Measurements from ENCODE around the gene ITPR2.
"Not testable (repeated sequence)": the region's sequence is repeated elsewhere in the genome, so short reads cannot be mapped to it uniquely, and the experiment has no call there.

ITPR2 gene

GRCh38 chr12:26339976-26340375 lies 493.0 kb downstream of the ITPR2 start:
- DNase-seq (ENCODE audit: low read depth): no peak

- DNase-seq (ENCODE audit: low read depth): no peak
These were observed 494.1 kb downstream of the ITPR2 start for GRCh38 chr12:26338586-26339572.

DNA sequence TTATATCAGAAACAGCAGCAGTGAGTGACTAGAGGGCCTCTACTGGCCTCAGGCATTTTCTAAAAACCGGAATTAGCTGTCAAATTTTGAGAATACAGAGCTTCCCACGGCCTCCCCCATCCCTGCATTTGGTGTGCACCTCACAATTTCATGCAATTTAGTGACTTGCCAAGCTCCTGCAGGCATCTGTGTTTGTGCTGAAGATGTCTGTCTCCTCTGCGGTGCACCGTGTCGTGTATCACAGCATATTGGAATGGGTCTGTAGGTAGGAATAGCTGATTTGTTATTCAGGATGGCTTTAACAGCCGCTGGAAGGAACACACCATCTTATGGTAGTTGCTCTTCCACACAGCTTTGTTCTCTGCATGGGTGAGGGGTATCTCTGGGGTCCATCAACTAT lies 497.3 kb downstream of the ITPR2 start:
- no peak for DNase-seq (ENCODE audit: low read depth)

DNA sequence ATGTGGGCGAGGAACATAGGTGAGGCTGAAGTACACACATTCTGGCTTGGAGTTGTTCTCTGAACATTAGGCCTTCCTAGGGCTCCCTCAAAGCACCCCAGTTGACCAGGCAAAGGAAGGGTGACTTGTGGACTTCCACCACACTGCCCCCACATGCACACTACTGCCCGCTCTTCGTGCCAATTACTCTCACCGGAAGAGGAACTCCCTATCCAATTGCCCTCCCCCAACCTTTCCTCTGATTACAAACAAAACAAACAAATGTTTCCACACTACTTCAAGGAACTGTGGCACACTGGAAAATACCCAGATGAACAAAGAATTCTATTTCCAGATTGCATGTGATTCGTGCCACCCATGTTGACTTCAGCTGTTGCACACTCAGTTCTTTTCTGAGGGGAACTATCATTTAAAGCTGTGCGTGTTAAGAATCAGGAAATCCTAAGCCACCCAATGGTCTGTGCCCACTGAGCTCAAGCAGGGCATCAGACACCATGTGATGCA lies 498.3 kb downstream of the ITPR2 start:
- DNase-seq (ENCODE audit: low read depth): no peak

DNA sequence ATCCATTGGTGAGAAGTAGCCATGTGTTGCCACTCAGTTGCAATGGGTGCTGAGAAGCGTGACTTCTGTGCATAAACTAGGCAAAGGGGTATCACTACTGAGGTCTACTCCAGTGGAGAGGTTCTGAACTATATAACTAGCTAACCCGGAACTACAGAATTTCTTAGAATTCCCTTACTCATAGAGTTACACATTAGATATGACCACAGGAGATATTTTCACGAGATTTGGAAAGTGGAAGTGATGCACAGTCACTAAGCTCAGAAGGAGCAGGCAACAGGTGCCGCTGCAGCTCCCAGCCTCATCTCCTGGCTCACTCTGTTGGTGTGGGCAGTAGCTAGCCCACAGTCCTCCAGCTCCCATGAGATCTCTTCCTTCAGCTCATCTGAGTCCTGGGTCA lies 501.0 kb downstream of the ITPR2 start:
- no peak for DNase-seq (ENCODE audit: low read depth)

GRCh38 chr12:26331136-26331535 lies 501.9 kb downstream of the ITPR2 start:
- DNase-seq (ENCODE audit: low read depth): no peak

GRCh38 chr12:26327975-26328644 lies 504.9 kb downstream of the ITPR2 start:
- no peak for DNase-seq (ENCODE audit: low read depth)

- DNase-seq (ENCODE audit: low read depth): no peak
These were observed 509.3 kb downstream of the ITPR2 start for GRCh38 chr12:26323673-26324072.

GRCh38 chr12:26319511-26319910 lies 513.5 kb downstream of the ITPR2 start:
- no peak for DNase-seq (ENCODE audit: low read depth)

- DNase-seq (ENCODE audit: low read depth): no peak
These were observed 514.3 kb downstream of the ITPR2 start for GRCh38 chr12:26318661-26319068.

GRCh38 chr12:26317942-26318575 lies 514.9 kb downstream of the ITPR2 start:
- no peak for DNase-seq (ENCODE audit: low read depth)

DNA sequence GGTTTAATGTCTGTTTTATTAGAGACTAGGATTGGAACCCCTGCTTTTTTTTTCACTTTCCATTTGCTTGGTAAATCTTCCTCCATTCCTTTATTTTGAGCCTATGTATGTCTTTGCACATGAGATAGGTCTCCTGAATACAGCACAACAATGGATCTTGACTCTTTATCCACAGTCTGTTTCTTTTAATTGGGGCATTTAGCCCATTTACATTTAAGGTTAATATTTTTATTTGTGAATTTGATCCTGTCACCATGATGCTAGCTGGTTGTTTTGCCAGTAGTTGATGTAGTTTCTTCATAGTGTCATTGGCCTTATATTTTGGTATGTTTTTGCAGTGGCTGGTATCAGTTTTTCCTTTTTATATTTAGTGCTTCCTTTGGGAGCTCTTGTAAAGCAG lies 518.9 kb downstream of the ITPR2 start:
- not testable (repeated sequence) for DNase-seq (ENCODE audit: low read depth)

GRCh38 chr12:26310489-26310888 lies 522.5 kb downstream of the ITPR2 start:
- DNase-seq (ENCODE audit: low read depth): not testable (repeated sequence)

DNA sequence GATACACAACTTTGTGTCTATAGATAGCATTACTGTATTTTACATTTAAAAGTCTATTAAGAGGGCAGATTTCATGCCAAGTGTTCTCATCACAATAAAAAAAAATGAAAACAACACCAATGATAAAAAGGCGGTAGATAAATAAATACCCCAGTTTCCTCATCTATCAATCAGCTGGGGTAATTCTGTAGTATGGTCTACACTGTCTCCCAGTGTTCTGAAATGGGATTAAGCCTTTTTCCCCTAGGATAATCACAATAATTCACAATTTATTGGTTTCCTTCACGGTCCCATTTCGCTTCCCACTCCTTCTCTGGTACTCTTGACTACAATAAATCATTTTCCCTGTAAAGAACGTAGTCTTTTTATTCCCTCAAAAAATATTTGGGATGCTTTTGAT lies 523.4 kb downstream of the ITPR2 start:
- no peak for DNase-seq (ENCODE audit: low read depth)

- no peak for DNase-seq (ENCODE audit: low read depth)
These were observed 528.7 kb downstream of the ITPR2 start for GRCh38 chr12:26304273-26304672.

DNA sequence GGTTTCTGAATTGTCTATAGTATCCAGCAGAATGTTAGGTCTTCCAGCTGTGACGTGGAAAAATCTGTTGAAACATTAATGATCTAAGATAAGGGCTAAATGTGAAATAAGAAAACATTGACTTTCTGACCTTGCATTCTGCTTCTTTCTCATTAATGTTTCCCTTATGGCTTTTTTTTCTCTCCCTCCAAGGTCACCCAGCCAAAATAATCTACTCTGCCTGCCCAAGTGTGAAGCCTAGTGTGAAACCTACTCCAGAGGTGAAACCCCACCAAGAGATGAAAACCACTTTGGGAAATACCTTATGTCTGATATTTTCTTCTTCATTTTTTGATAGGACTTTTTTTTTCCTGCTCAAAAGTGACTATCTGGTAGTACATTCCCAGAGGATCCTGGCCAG lies 529.6 kb downstream of the ITPR2 start:
- no peak for DNase-seq (ENCODE audit: low read depth)

DNA sequence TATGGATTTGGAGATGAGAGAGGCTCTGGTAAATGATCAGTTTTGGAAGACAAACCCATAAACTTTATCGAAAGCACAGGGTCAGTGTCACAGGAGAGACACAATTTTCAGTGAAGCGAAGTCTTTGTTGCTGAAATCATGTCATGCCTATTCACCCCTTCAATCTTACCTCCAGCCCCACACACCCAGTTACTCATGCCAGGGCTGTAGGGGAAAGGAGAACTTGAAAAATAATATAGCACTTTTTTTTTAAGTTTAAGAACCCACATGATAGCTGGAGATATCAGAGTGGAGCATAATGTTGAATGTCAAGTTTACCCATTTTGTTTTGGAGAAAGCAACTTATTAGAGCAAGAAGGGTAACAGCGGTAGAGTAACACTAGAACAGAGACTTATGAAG lies 530.2 kb downstream of the ITPR2 start:
- DNase-seq (ENCODE audit: low read depth): no peak

DNA sequence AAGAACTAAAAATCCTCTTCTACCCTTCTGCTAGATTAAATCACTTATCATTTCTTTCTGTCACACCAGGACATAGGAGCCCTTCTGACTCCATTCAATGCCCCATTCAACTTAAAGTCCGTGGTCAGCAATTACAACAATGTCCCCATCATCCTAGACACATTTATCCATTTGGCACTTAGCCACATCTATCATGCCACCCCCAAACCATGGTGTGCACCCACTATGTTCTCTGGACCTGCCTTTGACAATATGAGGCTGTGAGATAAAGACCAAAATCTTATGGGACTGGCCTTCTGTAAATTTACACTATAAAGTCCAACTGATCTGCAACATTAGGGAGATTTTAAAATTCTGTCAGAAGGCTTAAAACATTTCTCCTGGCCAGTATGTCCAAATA lies 533.2 kb downstream of the ITPR2 start:
- no peak for DNase-seq (ENCODE audit: low read depth)

GRCh38 chr12:26298785-26299621 lies 534.0 kb downstream of the ITPR2 start:
- no peak for DNase-seq (ENCODE audit: low read depth)

DNA sequence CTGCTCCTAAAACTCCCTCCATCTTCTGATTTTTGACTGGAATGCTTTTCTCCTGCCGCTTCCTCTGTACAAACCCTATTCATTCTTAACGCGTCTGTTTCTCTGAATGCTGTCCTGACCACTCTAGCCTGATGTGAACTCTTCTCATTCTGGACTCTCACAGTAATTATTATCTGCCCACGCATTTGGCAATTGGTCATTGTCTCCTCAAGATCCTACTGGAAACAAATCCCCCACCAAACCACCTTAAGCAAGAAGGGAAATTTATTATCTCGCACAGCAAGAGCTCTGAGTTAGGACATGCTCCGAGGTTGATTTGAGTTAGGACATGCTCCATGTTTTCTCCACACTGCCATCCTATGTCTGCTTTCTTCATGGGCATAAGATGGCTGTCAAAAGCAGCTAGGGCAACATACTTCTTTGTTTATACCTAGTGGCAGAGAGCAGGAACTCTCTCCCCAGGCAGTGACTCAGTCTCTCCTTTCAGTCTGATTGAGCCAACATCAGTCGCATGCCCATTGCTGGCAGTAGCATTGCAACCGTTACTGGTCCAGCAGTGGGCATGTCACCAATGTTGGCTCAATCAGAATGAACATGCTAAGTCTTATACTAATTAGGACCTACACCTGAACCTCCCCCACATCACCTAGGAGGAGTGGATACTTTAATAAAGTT lies 535.5 kb downstream of the ITPR2 start:
- DNase-seq (ENCODE audit: low read depth): no peak

DNA sequence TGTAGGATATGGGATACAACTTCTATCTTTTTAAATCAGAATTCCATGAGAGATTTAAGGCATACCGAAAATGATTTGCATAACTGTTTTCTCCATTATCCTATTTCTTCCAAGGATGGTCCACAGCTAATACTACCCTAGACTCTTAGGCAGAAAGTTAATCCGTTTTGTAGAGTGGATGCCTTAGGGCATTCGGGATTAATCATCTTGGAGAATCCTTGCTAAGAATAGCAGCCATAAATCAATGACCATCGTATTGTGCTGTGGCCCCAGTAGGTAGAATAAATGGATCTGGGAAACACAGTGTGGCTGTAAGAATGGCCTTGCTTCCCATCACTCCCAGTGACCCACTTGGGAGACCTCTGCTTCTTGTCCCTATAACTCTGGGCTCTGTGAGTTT lies 538.0 kb downstream of the ITPR2 start:
- DNase-seq (ENCODE audit: low read depth): no peak
